ENCODE data around the gene ZNF200.

DNA sequence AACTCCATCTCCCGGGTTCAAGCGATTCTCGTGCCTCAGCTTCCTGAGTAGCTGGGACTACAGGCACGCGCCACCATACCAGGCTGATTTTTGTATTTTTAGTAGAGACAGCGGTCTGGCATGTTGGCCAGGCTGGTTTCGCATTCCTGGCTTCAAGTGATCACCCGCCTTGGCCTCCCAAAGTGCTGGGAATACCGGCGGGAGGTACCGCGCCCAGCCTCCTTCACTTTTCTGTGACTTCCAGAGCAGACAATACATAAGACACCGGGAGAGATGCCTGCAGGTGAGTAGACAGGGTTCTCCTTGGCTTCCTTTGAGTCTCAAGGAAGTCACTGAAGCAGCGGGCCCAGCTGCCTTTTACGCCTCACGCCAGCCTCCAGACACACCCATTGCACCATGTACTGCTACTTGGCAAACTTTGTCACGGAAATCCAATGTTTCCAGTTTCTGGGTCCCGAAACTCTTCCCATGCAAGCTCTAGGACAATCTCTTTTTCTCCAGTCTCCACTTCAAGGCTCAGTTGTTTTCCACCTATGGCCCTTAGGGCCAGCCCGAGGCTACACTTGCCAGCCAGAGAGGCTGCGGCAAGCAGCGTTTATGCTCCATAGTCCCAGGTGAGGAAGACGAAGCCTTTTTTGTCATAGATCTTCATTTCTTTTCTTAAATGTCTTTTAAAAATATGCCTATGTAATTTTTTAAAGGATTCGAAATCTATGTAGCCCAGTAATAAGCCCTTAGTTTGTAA is 47.8 kb downstream of the ZNF200 start:
- TF ChIP-seq, protein P1, sequence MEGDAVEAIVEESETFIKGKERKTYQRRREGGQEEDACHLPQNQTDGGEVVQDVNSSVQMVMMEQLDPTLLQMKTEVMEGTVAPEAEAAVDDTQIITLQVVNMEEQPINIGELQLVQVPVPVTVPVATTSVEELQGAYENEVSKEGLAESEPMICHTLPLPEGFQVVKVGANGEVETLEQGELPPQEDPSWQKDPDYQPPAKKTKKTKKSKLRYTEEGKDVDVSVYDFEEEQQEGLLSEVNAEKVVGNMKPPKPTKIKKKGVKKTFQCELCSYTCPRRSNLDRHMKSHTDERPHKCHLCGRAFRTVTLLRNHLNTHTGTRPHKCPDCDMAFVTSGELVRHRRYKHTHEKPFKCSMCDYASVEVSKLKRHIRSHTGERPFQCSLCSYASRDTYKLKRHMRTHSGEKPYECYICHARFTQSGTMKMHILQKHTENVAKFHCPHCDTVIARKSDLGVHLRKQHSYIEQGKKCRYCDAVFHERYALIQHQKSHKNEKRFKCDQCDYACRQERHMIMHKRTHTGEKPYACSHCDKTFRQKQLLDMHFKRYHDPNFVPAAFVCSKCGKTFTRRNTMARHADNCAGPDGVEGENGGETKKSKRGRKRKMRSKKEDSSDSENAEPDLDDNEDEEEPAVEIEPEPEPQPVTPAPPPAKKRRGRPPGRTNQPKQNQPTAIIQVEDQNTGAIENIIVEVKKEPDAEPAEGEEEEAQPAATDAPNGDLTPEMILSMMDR (conservative IDR thresholded peaks at IDR 0.05): no peak
- TF ChIP-seq EZH2 (IDR thresholded peaks at IDR 0.05; ENCODE audit: low read depth): no peak
